HAP-1 (cell line): ENCODE results near the gene CAPN2.

ENCODE experiments used
- DNase-seq, 2 experiments: peaks; one replicate each; pipeline ENCODE4 v3.0.0-alpha.2; 2016 to 2020; ENCODE audit warnings: low spot score in 2 of 2
- H3K27me3 ChIP-seq: fragments of 250-450 bp; sonication (Bioruptor Pico); 2 replicates; pipeline ENCODE4 v1.5.1; 2020; ENCODE audit warnings: low read depth, mild to moderate bottlenecking, moderate library complexity
- H3K36me3 ChIP-seq: fragments of 250-450 bp; sonication (Bioruptor Pico); replicated peaks from 2 replicates; pipeline ENCODE4 v1.5.1; 2020; ENCODE audit warnings: mild to moderate bottlenecking
- H3K4me1 ChIP-seq: fragments of 250-450 bp; sonication (Bioruptor Pico); 2 replicates; pipeline ENCODE4 v1.5.1; 2020; ENCODE audit warnings: mild to moderate bottlenecking
- H3K4me3 ChIP-seq: fragments of 250-450 bp; sonication (Bioruptor Pico); 2 replicates; pipeline ENCODE4 v1.5.1; 2020; ENCODE audit warnings: mild to moderate bottlenecking, moderate library complexity
- H3K9me3 ChIP-seq: fragments of 250-450 bp; sonication (Bioruptor Pico); 2 replicates; pipeline ENCODE4 v1.5.1; 2020; ENCODE audit warnings: mild to moderate bottlenecking, moderate library complexity
- in situ Hi-C: fragments of 300-500 bp; cut with MboI; formaldehyde crosslinking; loops from 3 replicates; pipeline ENCODE4 v1.14.3; 2020; ENCODE audit warnings: low sequenced_read_pairs, inconsistent platforms, mixed read lengths

Gene CAPN2

DNA sequence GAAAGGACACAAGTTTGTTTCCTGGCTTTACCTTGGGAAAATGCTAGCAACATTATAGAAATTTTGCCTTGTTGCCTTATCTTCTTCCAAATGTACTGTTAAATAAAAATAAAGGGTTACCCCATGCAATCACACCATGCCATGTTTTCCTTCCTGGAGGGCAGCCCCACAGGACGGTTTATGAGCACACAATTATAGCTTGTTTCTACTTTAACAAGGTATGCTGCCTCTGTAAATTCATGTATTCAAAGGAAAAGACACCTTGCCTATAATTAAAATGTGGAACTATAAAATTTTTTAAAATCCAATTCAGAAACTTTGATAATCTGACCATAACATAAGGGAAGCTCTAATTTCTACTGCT is 63.4 kb downstream of the CAPN2 start:
- Histone ChIP-seq H3K36me3 (peaks cover 77% of the 10 kb centered on the region), H3K4me3 (no peak overlapping the region), H3K4me1 (peaks cover 15% of the 10 kb centered on the region), H3K27me3 (no peaks in the 10 kb centered on the region), H3K9me3 (no peaks in the 10 kb centered on the region)
- in situ Hi-C loops: no loop called here
- no peak for DNase-seq

GRCh38 chr1:223776075-223776814 is 63.9 kb downstream of the CAPN2 start:
- Histone ChIP-seq H3K27me3 (no peaks in the 10 kb centered on the region), H3K9me3 (no peaks in the 10 kb centered on the region), H3K4me3 (no peak overlapping the region), H3K4me1 (peaks cover 20% of the 10 kb centered on the region), H3K36me3 (peaks cover 72% of the 10 kb centered on the region)
- DNase-seq: no peak
- in situ Hi-C loops: no loop called here

GRCh38 chr1:223776826-223777454 is 64.6 kb downstream of the CAPN2 start:
- H3K36me3 ChIP-seq: peaks cover 68% of the 10 kb centered on the region
- no peaks in the 10 kb centered on the region for H3K9me3 ChIP-seq
- no peaks in the 10 kb centered on the region for H3K27me3 ChIP-seq
- in situ Hi-C loops: no loop called here
- H3K4me1 ChIP-seq: peaks cover 16% of the 10 kb centered on the region
- no peak overlapping the region for H3K4me3 ChIP-seq
- DNase-seq: no peak

GRCh38 chr1:223780318-223780717 is 68.0 kb downstream of the CAPN2 start:
- DNase-seq: no peak
- no peak overlapping the region for H3K4me3 ChIP-seq
- no peaks in the 10 kb centered on the region for H3K27me3 ChIP-seq
- H3K9me3 ChIP-seq: no peaks in the 10 kb centered on the region
- peaks cover 11% of the 10 kb centered on the region for H3K4me1 ChIP-seq
- H3K36me3 ChIP-seq: peaks cover 60% of the 10 kb centered on the region
- in situ Hi-C loops: no loop called here

GRCh38 chr1:223780949-223781348 is 68.6 kb downstream of the CAPN2 start:
- peaks cover 11% of the 10 kb centered on the region for H3K4me1 ChIP-seq
- H3K36me3 ChIP-seq: peaks cover 55% of the 10 kb centered on the region
- DNase-seq: peak in 1 of 2 experiments; percentile 12
- no peaks in the 10 kb centered on the region for H3K27me3 ChIP-seq
- no peak overlapping the region for H3K4me3 ChIP-seq
- in situ Hi-C loops: no loop called here
- H3K9me3 ChIP-seq: no peaks in the 10 kb centered on the region

GRCh38 chr1:223783676-223784075 is 71.3 kb downstream of the CAPN2 start:
- Histone ChIP-seq H3K4me1 (peaks cover 11% of the 10 kb centered on the region), H3K4me3 (no peak overlapping the region), H3K9me3 (no peaks in the 10 kb centered on the region), H3K36me3 (peaks cover 32% of the 10 kb centered on the region), H3K27me3 (no peaks in the 10 kb centered on the region)
- in situ Hi-C loops: no loop called here
- no peak for DNase-seq

DNA sequence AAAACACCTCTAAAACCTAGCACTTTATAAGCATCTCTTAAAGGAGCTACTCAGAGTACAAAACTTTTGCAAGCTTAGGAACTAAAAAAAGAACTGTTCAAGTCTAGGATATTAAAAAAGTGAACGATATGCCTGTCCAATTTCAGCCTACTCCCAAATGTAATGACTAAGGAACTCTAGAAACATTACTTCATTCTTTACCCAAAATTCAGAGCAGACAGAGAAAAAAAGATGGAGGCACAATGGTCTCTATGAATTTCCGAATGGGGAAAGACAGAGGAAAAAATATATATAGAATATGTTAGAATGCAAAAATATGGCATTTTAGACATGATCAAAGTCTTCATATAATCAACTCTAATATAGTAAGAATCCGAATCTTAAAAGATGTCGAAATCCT is 72.2 kb downstream of the CAPN2 start:
- no peak overlapping the region for H3K4me3 ChIP-seq
- in situ Hi-C loops: no loop called here
- DNase-seq: no peak
- peaks cover 11% of the 10 kb centered on the region for H3K4me1 ChIP-seq
- H3K27me3 ChIP-seq: no peaks in the 10 kb centered on the region
- H3K36me3 ChIP-seq: peaks cover 36% of the 10 kb centered on the region
- no peaks in the 10 kb centered on the region for H3K9me3 ChIP-seq

GRCh38 chr1:223785808-223786207 is 73.5 kb downstream of the CAPN2 start:
- H3K36me3 ChIP-seq: peaks cover 26% of the 10 kb centered on the region
- H3K9me3 ChIP-seq: no peaks in the 10 kb centered on the region
- in situ Hi-C loops: no loop called here
- no peak overlapping the region for H3K4me3 ChIP-seq
- H3K27me3 ChIP-seq: no peaks in the 10 kb centered on the region
- no peak for DNase-seq
- H3K4me1 ChIP-seq: peaks cover 8% of the 10 kb centered on the region

DNA sequence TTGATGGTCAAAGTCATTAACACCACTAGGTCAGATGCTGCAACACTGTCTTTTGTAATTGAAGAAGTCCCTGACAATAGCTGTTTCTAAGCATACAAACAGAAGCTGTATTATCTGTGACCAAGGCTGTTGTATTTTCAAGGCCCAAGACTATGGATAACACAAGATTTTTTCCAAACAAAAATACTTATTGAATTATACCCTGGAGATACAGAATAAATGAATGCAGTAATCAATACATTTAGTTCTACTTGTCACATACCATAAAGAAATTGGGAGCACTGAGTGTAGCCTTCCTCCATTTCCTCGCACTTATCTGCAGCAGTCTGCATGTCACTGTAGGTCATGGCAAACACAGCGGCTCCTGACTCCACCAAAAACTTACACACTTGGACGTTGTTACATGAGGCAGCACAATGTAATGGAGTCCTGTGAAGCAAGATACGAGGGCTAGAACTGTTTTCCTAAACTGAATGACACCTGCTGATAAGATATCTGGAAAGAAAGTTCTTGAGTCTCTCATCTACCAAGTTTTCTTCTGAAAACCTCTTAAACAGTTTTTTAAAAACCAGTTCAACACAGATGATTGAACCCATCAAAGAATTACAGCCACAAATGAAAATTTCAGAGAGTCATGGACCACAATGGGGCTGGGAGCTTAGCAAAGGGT is 76.5 kb downstream of the CAPN2 start:
- in situ Hi-C loops: no loop called here
- H3K9me3 ChIP-seq: no peaks in the 10 kb centered on the region
- H3K36me3 ChIP-seq: peaks cover 23% of the 10 kb centered on the region

GRCh38 chr1:223792046-223792445 is 79.7 kb downstream of the CAPN2 start:
- in situ Hi-C loops: no loop called here
- no peak for DNase-seq
- peaks cover 32% of the 10 kb centered on the region for H3K36me3 ChIP-seq

More for the DNA sequence above, 76.5 kb downstream of the CAPN2 start:
- DNase-seq: no peak
- Histone ChIP-seq H3K4me1 (no peaks in the 10 kb centered on the region), H3K4me3 (no peak overlapping the region), H3K27me3 (no peaks in the 10 kb centered on the region)

GRCh38 chr1:223793716-223794115 is 81.4 kb downstream of the CAPN2 start:
- DNase-seq: no peak
- in situ Hi-C loops: no loop called here
- no peaks in the 10 kb centered on the region for H3K4me1 ChIP-seq
- no peaks in the 10 kb centered on the region for H3K9me3 ChIP-seq
- peaks cover 43% of the 10 kb centered on the region for H3K36me3 ChIP-seq
- no peaks in the 10 kb centered on the region for H3K27me3 ChIP-seq
- no peak overlapping the region for H3K4me3 ChIP-seq

More at GRCh38 chr1:223792046-223792445, 79.7 kb downstream of the CAPN2 start:
- no peaks in the 10 kb centered on the region for H3K9me3 ChIP-seq
- no peaks in the 10 kb centered on the region for H3K4me1 ChIP-seq
- no peak overlapping the region for H3K4me3 ChIP-seq
- no peaks in the 10 kb centered on the region for H3K27me3 ChIP-seq

GRCh38 chr1:223794136-223794880 is 82.0 kb downstream of the CAPN2 start:
- no peak overlapping the region for H3K4me3 ChIP-seq
- H3K9me3 ChIP-seq: no peaks in the 10 kb centered on the region
- no peak for DNase-seq
- H3K4me1 ChIP-seq: no peaks in the 10 kb centered on the region
- in situ Hi-C loops: no loop called here
- H3K27me3 ChIP-seq: no peaks in the 10 kb centered on the region
- peaks cover 42% of the 10 kb centered on the region for H3K36me3 ChIP-seq

DNA sequence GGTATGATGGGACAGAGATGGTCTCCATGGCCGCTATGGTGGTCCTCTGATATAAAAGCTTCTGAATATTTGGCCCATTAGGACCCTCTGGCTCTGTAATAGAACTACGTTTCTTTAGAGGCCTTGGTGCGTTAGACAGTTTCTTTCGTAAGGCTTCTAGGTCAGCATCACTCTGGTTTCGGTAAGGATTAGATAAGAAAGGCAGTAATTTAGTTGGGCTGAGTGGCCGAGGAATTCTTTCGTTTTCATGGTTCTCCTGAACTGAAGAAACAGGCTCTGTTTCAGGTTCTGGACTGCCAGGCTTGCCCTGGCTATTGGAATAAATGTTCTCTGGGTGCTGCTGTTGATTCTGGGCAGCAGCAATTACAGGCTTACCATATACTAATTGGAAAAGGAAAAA is 83.9 kb downstream of the CAPN2 start:
- H3K9me3 ChIP-seq: no peaks in the 10 kb centered on the region
- no peaks in the 10 kb centered on the region for H3K4me1 ChIP-seq
- in situ Hi-C loops: no loop called here
- no peak overlapping the region for H3K4me3 ChIP-seq
- peaks cover 58% of the 10 kb centered on the region for H3K36me3 ChIP-seq
- no peak for DNase-seq
- no peaks in the 10 kb centered on the region for H3K27me3 ChIP-seq
